ENCODE measurements around the gene PELI2.
"Not testable (repeated sequence)": the region's sequence is repeated elsewhere in the genome, so short reads cannot be mapped to it uniquely, and the experiment has no call there.

Gene PELI2

DNA sequence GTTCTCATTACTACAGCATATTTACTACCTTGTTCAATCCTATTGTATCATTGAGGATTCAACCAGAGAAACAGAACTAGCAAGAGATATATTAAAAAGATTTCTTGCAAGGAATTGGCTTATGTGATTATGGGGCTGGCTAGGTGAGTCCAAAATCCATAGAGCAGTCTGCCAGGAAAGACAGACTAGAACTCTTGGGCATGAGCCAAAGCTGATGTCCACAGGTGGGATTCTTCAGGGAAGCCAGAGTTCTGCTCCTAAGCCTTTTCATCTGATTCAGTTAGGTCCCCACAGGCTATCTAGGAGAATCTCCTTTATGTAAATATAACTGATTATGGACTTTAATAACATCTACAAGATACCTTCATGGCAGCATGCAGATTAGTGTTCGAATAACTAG lies 26.0 kb downstream of the PELI2 start:
- DNase-seq: peak; percentile 30 to 41

DNA sequence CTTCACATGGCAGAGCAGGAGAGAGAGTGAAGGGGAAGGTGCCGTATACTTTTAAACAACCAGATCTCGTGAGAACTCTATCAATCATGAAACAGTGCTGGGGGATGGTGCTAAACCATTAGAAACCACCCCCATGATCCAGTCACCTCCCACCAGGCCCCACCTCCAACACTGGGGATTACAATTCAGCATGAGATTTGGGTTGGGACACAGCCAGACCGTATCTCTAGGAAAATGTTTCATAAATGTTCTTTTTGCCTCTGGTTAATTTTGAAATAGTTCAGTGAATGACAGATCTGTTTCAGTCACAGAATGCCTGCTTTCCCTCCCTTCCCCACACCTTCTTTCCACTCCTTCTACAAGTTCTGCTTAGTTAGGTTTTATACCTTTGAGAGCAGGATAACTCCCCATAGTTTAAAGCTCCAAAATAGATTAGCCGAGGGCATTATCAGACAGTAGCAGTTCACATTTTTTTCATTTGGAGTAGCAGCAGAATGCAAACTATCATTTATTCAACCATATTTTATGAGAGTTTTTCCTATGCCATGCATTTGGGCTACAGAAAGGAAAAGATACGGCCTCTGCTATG lies 27.1 kb downstream of the PELI2 start:
- DNase-seq: no peak

DNA sequence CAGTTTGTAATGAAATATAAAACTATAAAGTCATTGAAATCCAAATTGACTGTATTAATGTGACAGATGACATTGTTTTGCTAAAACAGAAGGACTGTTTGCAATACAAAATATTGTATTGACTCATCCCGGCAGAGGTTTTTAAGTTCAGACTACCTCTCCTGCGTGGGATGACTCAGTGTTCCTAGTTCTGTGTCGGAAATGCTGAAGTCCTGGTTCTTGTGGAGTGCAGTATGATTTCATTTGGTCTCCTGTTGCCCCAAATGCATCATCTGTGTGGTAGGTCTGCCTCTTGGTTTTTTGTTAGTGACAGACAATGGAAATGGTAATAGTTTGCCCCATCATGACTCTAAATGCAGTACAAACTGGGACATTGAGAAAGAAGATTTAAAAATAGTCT lies 27.8 kb downstream of the PELI2 start:
- no peak for DNase-seq

GRCh38 chr14:56147449-56147848 lies 29.2 kb downstream of the PELI2 start:
- no peak for DNase-seq

DNA sequence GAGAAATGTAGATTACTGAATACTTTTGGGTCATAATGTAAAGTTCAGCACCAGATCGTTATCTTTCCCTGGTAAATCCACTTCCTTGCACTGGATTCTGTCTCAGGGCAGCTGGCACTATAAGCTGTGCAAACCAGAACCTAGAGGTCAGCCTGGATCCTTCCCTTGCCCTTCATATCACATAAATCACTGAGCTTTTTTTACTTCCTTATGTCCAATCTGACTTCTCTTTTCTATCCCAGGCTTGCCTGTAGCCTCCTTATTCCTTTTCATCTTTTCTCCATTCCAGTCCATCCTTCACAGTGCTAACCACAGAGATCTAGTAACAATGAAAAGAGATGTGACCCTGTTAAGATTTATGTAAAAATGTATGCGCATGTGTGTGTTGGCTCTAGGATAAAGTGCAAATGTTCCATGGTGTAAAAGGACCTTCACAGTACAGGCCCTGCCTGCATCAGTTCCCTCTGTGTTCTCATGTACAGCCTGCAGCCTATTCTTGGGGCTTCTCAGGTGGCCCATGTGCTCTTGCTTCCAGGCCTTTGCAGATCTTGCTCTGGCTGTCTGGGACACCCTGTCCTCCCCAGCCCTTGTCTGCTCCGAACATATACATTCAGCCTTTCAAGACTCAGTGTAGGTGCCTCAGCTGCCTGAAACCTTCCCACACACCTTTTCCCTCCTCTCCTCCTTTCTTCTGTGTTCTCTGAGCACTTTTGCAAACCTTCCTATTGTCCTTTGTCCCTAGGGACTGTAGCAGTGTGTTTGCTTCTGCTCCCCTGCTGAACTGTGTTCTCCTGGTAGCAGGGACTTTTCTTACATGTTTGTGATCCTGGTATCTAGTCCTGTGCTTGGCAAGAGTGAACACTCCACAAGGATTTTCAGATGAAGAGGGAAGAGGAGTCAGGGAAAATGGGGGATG lies 30.0 kb downstream of the PELI2 start:
- DNase-seq: no peak

DNA sequence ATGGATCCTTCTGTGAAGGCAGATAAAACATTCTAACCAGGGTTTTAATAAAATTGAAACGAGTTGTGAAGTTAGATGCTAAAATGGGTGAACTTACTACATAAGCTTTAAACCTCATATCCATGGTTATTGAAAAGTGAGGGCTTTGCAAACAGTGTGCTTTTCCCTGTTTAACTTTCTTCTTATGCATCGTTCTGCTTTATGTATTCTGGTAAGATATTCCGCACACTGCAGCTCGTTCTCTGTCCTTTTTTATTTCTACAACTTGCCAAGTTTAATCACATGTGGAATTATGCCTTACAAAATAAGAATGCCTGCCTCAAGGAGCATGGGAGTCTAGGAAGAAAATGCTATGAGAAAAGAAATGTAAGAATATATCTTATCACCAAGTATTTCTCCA lies 30.9 kb downstream of the PELI2 start:
- no peak for DNase-seq

DNA sequence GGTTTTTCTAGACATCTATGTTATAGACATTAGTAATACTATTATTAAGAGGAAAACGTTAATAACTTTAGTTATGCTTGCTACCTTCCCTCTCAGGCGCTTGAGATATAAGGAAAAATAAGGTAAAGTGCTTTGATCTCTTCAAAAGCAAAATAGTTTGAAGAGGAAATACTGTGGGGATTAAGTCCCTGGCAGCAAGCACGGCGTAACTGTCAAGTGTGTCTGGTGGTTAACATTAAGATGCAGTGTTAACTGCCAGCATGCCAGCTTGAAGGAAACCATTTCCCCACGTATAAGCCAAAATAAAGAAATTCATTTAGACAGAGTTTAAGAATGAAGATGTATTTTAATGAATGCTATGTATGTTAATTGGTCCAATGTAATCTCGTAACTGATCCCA lies 31.8 kb downstream of the PELI2 start:
- DNase-seq: no peak

DNA sequence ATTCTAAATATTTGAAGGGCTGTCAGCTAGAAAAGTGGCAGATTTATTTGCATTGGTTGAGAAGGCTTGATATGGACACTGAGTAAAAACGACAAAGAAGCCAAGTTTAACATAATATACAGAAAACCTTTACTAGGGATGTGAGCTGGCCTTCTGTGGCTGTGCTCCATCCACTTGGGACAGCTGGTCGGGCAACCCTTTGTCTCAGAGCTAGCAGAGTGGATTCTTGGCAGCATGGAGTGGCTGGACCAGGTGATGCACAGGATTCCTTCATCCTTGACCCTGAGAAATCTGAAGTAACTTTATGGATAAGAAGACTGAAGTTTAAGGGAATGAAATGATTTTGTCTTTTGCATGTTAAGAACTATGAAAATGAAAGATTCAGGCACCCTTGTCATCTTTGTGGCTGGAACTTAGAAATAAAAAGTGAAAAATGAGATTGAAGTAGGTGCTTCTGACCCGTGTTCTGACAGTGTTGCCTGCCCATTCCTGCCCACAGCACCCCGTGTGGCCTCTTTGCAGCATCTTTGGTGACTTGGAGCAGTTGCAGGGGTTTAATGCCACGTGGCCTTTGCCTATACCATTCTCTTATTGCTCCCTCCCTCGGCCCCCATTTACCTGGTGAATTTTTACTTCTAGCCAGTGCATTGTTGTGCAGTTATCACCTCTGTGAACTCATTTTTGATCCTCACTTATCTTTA lies 32.6 kb downstream of the PELI2 start:
- peak in 1 of 2 experiments; percentile 7 for DNase-seq

DNA sequence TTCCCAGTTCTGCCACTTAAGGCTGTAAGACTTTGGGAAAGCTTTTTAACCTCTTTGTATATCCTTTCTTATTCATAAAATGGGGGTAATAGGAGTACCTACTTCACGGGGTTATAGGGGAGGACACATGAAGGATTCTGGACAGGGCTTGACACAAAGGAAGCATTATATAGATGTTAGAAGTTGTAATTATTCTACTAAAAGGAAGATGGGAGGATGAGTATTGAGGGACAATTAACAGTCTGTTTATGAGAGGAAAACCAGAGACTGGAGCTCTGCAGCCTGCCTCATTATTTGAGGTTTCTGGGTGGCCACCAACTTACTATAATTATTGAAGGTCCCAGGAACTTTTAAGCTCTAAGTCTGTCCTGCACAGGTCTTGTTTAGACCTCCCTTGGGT lies 34.0 kb downstream of the PELI2 start:
- no peak for DNase-seq

DNA sequence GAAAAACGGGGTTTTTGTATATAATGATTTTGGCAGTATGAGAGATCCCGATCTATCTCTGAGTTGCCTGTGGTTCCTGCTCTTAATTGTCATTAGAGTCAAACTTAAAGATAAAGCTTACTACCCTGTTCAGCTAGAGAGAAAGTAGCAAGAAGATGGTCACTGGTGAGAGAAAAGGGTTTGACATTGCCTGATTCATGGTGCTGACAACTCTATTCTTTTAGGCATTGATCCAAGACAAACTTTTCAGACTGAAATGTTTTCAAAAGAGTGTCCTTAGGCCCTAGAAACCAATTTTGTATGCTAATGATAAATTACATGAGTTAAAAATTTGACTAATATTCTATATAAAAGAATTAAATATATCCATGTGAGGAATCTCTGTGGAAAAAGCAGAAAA lies 35.1 kb downstream of the PELI2 start:
- no peak for DNase-seq

DNA sequence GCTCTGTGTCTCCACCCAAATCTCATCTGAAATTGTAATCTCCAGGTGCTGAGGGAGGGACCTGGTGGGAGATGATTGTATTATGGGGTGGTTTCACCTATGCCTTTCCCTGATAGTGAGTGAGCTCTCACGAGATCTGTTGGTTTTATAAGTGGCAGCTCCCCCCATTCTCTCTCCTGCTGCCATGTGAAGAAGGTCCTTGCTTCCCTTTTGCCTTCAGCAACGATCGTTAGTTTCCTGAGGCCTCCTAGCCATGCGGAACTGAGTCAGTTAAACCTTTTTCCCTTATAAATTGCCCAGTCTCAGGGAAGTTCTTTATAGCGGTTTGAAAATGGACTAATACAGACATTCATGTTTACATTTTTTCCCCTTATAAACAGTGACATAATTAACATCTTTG lies 36.1 kb downstream of the PELI2 start:
- DNase-seq: no peak

DNA sequence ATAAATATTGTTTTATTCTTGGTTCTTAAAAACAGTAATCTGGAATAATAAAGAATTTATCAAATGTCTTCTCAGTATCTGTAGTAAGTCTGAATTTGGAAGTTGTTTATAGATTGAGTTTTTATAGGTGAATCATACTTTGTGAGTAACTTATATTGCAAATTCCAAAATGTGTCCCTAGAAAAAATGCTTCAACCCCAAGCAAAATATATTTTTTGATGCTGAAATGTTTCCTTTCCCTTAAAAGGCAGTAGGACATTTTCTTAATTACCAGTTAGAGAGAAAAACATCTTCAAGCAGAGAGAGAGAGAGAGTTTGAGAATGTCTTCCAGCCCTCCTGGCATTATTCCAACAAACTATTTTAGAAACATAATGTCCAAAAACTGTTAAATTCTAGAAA lies 37.9 kb downstream of the PELI2 start:
- no peak for DNase-seq

GRCh38 chr14:56159066-56159465 lies 40.9 kb downstream of the PELI2 start:
- no peak for DNase-seq

- DNase-seq: no peak
Measured at GRCh38 chr14:56160088-56160487, 41.9 kb downstream of the PELI2 start.

DNA sequence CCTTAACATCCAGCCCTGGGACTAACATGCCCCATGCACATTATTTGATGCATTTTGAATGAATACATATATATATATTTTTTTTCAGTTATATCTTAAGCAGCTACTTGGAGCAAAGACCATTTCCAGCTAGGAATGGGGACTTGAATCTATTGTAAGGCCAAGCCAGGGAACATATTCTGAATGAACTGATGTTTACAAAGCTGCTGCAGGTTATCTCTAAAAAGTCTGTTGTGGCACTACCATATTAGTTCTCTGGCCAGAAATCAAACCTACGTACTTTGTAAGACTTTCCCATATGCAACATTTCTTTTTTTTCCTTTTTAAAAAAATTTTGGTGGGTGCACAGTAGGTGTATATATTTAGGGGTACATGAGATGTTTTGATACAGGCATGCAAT lies 43.4 kb downstream of the PELI2 start:
- DNase-seq: no peak

DNA sequence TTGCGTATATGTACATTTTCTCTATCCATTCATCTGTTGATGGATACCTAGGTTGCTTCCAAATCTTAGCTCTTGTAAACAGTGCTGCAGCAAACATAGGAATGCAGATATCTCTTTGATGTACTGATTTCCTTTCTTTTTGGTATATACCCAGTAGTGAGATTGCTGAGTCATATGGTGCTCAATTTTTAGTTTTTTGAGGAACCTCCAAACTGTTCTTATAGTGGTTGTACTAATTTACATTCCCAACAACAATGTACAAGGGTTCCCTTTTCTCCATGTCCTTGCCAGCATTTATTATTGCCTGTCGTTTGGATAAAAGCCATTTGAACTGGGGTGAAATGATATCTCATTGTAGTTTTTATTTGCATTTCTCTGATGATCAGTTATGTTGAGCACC lies 44.3 kb downstream of the PELI2 start:
- DNase-seq: no peak

GRCh38 chr14:56166579-56166978 lies 48.4 kb downstream of the PELI2 start:
- DNase-seq: not testable (repeated sequence)

DNA sequence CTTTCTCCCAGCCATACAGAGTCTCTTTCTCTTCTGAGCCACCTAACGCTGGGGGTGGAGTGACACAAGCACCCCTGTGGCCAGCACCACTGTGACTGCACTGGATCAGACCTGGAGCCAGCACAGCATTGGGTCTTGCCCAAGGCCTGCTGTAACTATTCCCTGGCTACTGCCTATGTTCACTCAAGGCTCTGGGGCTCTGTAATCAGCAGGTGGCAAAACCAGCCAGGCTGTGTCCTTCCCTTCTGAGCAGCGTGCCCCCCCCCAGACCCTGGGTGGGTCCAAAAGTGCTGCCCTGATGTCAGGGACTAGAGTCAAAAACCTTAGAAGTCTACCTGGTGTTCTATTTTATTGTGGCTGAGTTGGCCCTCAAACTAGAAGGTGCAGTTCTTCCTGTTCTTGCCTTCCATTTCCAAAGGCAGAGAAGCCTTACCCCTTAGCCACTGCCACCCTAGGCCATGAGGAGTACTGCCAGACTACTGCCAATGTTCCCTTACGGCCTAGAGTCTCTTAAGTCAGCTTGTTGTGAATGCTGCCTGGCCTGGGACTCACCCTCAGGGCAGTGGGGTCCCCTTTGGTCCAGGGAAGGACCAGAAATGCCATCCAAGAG lies 49.9 kb downstream of the PELI2 start:
- DNase-seq: no peak

- DNase-seq: no peak
Measured at GRCh38 chr14:56170028-56170427, 51.8 kb downstream of the PELI2 start.

- no peak for DNase-seq
Measured at GRCh38 chr14:56170877-56171422, 52.7 kb downstream of the PELI2 start.

DNA sequence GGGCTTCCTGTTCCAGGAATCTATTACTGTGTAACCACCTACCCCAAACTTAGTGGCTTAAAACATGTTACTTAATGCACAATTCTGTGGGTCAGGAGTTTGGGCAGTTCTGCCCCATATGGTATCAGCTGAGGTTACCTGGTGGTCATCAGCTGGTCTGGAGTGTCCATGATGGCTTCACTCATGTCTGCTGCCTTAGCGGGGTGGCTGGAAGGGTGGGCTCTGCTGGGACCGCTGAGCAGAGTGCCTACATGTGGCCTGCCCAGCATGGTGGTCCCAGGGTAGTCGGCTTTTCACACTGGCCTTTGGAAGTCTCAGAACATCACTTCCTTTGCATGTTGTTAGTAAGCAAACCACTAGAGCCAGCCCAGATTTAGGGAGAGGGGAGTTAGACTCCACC lies 53.9 kb downstream of the PELI2 start:
- DNase-seq: no peak

DNA sequence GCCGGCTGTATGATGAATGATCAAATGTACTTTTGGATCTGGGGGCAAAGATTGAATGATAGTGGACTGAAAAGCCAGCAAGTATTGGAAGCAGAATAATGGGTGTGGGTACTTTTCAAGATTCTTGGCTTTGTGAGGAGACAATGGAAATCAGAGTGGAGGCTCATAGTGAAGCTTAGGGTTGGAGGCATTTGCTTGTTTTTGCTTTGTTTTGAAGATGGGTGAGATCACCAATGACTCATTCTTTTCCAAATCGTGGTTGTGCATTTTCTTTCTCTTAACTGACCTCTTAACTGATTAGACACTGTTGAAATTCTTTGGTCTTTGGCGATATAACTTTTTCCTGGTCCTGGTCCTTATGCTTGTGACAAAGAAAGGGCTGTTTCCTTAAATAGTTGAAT lies 54.4 kb downstream of the PELI2 start:
- DNase-seq: no peak

DNA sequence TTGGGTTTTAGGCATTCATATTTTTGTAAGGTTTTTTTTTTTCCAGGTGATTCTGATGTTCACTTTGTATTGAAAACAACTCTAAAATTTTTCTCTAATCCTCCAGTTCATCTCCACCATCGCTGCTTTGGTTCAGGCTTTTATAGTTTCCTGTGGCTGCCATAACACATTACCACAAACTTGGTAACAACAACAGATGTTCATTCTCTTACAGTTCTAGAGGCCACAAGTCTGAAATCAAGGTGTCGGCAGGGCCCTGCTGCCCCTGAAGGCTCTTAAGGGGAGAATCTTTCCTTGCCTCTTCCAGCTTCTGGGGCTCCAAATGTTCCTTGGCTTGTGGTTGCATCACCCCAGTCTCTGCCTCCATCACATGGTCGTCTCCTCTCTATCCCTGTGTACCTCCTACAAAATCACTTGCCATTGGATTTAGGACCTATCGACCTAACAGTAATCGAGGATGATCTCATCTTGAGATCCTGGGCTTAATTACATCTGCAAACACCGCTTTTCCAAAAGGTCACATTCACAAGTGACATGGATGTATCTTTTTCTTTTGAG lies 55.2 kb downstream of the PELI2 start:
- no peak for DNase-seq

Measured in cerebellar nuclear complex (tissue), 1 donor.